Cardiac muscle cell (in vitro differentiated cells and primary cell): Measurements from ENCODE around the gene ARFIP1. TPM values are rescaled to one million over a fixed set of nuclear protein-coding genes. Genes with fewer than 3 reads are reported as not detected.

Experiments used
- DNase-seq, 2 donors: peaks; one replicate each; pipeline versions ENCODE4 v3.0.0 to v3.0.0-alpha.2; 2010 to 2017; ENCODE audit warnings: low read depth in 1 of 2, low spot score in 1 of 2
- H3K27ac ChIP-seq: fragments of 200-600 bp; sonication (generic); 2 replicates; pipeline ENCODE4 v1.5.1; 2016
- H3K27me3 ChIP-seq: fragments of 200-600 bp; sonication (generic); 2 replicates; pipeline ENCODE4 v1.6.0; 2016; ENCODE audit warnings: control low read depth
- H3K36me3 ChIP-seq: fragments of 200-600 bp; sonication (generic); 2 replicates; pipeline ENCODE4 v1.5.1; 2016; ENCODE audit warnings: control low read depth
- H3K4me1 ChIP-seq: fragments of 200-600 bp; sonication (generic); 2 replicates; pipeline ENCODE4 v1.8.1; 2017; ENCODE audit warnings: low read depth, mild to moderate bottlenecking, mixed run types
- H3K4me3 ChIP-seq: fragments of 200-600 bp; sonication (generic); 2 replicates; pipeline ENCODE4 v1.5.1; 2016; ENCODE audit warnings: mild to moderate bottlenecking
- H3K9me3 ChIP-seq: fragments of 200-600 bp; sonication (generic); 2 replicates; pipeline ENCODE4 v1.5.1; 2017; ENCODE audit warnings: low read depth, mild to moderate bottlenecking, control low read depth
- CTCF ChIP-seq: IDR thresholded peaks from 2 replicates; pipeline ENCODE4 v1.5.1; 2012; ENCODE audit warnings: low read depth, mild to moderate bottlenecking, low read length
- polyA plus RNA-seq: library from polyadenylated mRNA; unstranded; fragments of >200 nt; fragmentation: Nextera tagmentation; extraction: Ambion mirVana; gene quantifications from 2 replicates; pipeline ENCODE4 v1.2.1, GENCODE V29; 2016
- total RNA-seq: library from RNA; depleted of rRNA; stranded (reverse); fragments of >200 nt; gene quantifications from 2 replicates; pipeline ENCODE4 v1.2.3, GENCODE V29; 2016

Gene ARFIP1
- total and polyA plus RNA-seq, 2 experiments from 2014 or later: 19.3 to 26.9 TPM

GRCh38 chr4:152806501-152807125, 26.9 kb downstream of the ARFIP1 start:
- H3K27ac ChIP-seq: no peak overlapping the region
- DNase-seq: peak in 1 of 2 donors; percentile 9
- TF ChIP-seq CTCF: no peak

GRCh38 chr4:152807294-152807829, 27.6 kb downstream of the ARFIP1 start:
- Histone ChIP-seq H3K4me3 (no peak overlapping the region), H3K27ac (no peak overlapping the region), H3K4me1 (no peaks in the 10 kb centered on the region), H3K36me3 (no peaks in the 10 kb centered on the region), H3K27me3 (no peaks in the 10 kb centered on the region), H3K9me3 (no peaks in the 10 kb centered on the region)
- DNase-seq: peak in 1 of 2 donors; percentile 16
- no peak for TF ChIP-seq CTCF

More at GRCh38 chr4:152806501-152807125, 26.9 kb downstream of the ARFIP1 start:
- Histone ChIP-seq H3K27me3 (no peaks in the 10 kb centered on the region), H3K36me3 (no peaks in the 10 kb centered on the region), H3K4me1 (no peaks in the 10 kb centered on the region), H3K4me3 (no peak overlapping the region), H3K9me3 (no peaks in the 10 kb centered on the region)

- no peak overlapping the region for H3K4me3 ChIP-seq
- H3K27me3 ChIP-seq: no peaks in the 10 kb centered on the region
- TF ChIP-seq CTCF: no peak
- H3K4me1 ChIP-seq: no peaks in the 10 kb centered on the region
- no peaks in the 10 kb centered on the region for H3K36me3 ChIP-seq
- no peak for DNase-seq
- H3K27ac ChIP-seq: no peak overlapping the region
- no peaks in the 10 kb centered on the region for H3K9me3 ChIP-seq
Measured at GRCh38 chr4:152808670-152809069, 28.9 kb downstream of the ARFIP1 start.

GRCh38 chr4:152810715-152811287, 31.0 kb downstream of the ARFIP1 start:
- no peaks in the 10 kb centered on the region for H3K9me3 ChIP-seq
- no peak for TF ChIP-seq CTCF
- no peaks in the 10 kb centered on the region for H3K36me3 ChIP-seq
- no peak for DNase-seq
- H3K4me1 ChIP-seq: no peaks in the 10 kb centered on the region
- H3K27ac ChIP-seq: no peak overlapping the region
- no peak overlapping the region for H3K4me3 ChIP-seq
- H3K27me3 ChIP-seq: no peaks in the 10 kb centered on the region

GRCh38 chr4:152815078-152815477, 35.3 kb downstream of the ARFIP1 start:
- Histone ChIP-seq H3K27me3 (no peaks in the 10 kb centered on the region), H3K4me3 (no peak overlapping the region), H3K27ac (no peak overlapping the region), H3K36me3 (no peaks in the 10 kb centered on the region), H3K4me1 (no peaks in the 10 kb centered on the region), H3K9me3 (no peaks in the 10 kb centered on the region)
- peak in 1 of 2 donors; percentile 79 for DNase-seq
- no peak for TF ChIP-seq CTCF
